GM10248 (cell line): Measurements from ENCODE around the gene MARCHF3.

Experiments used
- CTCF ChIA-PET: fragments of 300-600 bp; sonication (Branson Sonifier 250); formaldehyde crosslinking; extraction: SDS; loops from one replicate; lab custom pipeline; 2021; ENCODE audit warnings: antibody characterized with exemption; lab: Yijun Ruan, JAX
- POLR2A ChIA-PET: fragments of 350-650 bp; sonication (Branson Sonifier 250); formaldehyde crosslinking; extraction: SDS; loops from one replicate; lab custom pipeline; 2020; ENCODE audit warnings: antibody characterized with exemption; lab: Yijun Ruan, JAX
- DNase-seq: peaks from one replicate; pipeline ENCODE4 v3.0.0; 2012; ENCODE audit errors: extremely low spot score
- CTCF ChIP-seq: IDR thresholded peaks from 2 replicates; pipeline ENCODE4 v1.5.1; 2012; ENCODE audit warnings: mild to moderate bottlenecking, low read depth; ENCODE audit errors: extremely low read depth, missing control alignments, control extremely low read depth

The MARCHF3 gene

GRCh38 chr5:126872561-126873354, 157.6 kb downstream of the MARCHF3 start:
- POLR2A ChIA-PET: no interaction called here
- DNase-seq: no peak
- CTCF ChIA-PET: no interaction called here
- TF ChIP-seq CTCF: no peak

- ChIA-PET CTCF (interaction anchor here (1.0 kb wide), 1 partner anchor 61 kb away, joined by 3 read pairs; no protein-coding TSS in a partner anchor), POLR2A (no interaction called here)
- no peak for TF ChIP-seq CTCF
- no peak for DNase-seq
Measured at GRCh38 chr5:126871441-126871840, 158.9 kb downstream of the MARCHF3 start.

GRCh38 chr5:126869005-126869451, 161.3 kb downstream of the MARCHF3 start:
- CTCF ChIA-PET: interaction anchor here (1.2 to 1.9 kb wide), 3 partner anchors 9 to 623 kb away, joined by 3 to 5 read pairs (median 4); no protein-coding TSS in a partner anchor

GRCh38 chr5:126868338-126869004, 161.9 kb downstream of the MARCHF3 start:
- DNase-seq: no peak
- no peak for TF ChIP-seq CTCF
- CTCF ChIA-PET: interaction anchor here (1.2 to 1.9 kb wide), 3 partner anchors 9 to 624 kb away, joined by 3 to 5 read pairs (median 4); no protein-coding TSS in a partner anchor
- POLR2A ChIA-PET: no interaction called here

More at GRCh38 chr5:126869005-126869451, 161.3 kb downstream of the MARCHF3 start:
- DNase-seq: peak; percentile 53
- POLR2A ChIA-PET: no interaction called here
- TF ChIP-seq CTCF: no peak

- no peak for DNase-seq
- TF ChIP-seq CTCF: no peak
- ChIA-PET CTCF (interaction anchor here (1.7 kb wide), 1 partner anchor 17 kb away, joined by 3 read pairs; no protein-coding TSS in a partner anchor), POLR2A (no interaction called here)
Measured at GRCh38 chr5:126866851-126867636, 163.3 kb downstream of the MARCHF3 start.

GRCh38 chr5:126865299-126865698, 165.1 kb downstream of the MARCHF3 start:
- ChIA-PET POLR2A (no interaction called here), CTCF (interaction anchor here (1.7 kb wide), 1 partner anchor 15 kb away, joined by 3 read pairs; no protein-coding TSS in a partner anchor)
- TF ChIP-seq CTCF: no peak
- no peak for DNase-seq
